Fibroblast of skin of left quadriceps (primary cell): ENCODE results near the gene TRAF3.
"Not testable (repeated sequence)": the region's sequence is repeated elsewhere in the genome, so short reads cannot be mapped to it uniquely, and the experiment has no call there.

Source experiments
- DNase-seq, 2 experiments: peaks; one replicate each; pipeline ENCODE4 v3.0.0-alpha.2; 2013; ENCODE audit warnings: low read depth in 2 of 2

Gene TRAF3

GRCh38 chr14:102891556-102891955 lies 114.3 kb downstream of the TRAF3 start:
- peak; percentile 9 to 12 for DNase-seq

GRCh38 chr14:102892651-102893050 lies 115.4 kb downstream of the TRAF3 start:
- DNase-seq = no peak

GRCh38 chr14:102893452-102893851 lies 116.2 kb downstream of the TRAF3 start:
- peak; percentile 89 to 91 for DNase-seq

DNA sequence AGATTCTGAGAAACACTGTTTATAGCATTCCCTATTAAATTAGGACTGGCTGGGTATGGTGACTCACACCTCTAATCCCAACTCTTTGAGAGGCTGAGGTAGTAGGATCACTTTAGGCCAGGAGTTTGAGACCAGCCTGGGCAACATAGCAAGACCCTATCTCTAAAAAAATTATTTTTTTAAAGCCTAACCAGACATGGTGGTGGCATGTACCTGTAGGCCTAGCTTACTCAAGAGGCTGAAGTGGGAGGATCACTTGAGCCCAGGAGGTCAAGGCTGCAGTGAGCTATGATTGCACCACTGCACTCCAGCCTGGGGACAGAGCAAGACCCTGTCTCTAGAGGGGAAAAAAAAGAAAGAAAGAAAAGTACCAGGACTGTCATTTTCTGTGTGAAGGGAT lies 119.5 kb downstream of the TRAF3 start:
- not testable (repeated sequence) for DNase-seq

DNA sequence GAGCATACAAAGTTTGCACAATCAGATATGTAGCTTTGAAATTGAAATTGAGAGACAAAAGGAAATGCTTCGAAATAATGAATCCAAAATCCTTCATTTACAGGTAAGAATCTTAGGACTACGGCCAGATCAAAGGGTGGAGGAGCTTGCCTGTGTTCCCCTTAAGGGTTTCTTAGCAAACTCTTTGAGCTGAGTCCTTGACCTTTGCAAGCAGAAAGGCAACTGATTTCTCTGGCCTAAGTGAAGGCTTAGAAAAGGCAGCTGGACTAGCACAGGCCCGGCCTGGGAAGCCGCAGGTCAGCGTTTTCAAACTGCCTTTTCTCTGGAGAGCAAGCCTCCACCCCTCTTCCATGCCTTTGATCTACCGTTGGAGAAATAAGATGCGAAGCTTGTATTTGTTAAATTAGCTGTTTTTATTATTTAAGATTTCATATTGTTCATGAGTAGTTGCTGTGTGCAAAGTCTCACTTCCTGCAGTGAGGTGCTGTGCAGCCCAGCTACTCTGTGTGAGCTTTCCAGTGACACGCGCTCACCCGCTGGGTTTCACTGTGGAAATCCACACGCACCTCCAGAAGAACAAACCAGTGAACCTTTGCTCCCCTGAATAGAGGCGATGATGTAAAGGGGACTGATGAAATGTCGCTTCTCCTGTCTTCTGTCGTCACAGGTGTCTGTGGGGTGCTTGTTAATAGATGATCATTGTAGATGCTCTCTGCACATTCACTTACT lies 120.2 kb downstream of the TRAF3 start:
- DNase-seq = no peak

DNA sequence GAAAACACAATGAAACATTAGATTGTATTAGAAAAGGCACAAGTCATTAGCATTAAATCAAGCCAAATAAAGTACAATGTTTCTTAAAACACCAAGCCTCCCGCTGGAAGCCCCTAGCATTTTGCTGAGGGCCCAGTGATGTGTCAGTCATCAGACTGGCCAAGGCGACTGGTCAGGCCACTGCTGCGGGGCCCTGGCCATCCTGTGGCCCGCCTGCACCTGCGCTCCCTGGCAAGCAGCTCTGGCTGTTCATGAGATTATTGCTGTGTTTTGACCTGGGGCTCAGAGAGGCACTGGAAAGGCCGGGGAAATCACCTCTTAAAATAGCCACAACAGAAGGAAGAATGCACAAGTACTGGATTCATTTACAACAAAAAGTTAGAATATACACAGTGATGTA lies 121.0 kb downstream of the TRAF3 start:
- DNase-seq = no peak

DNA sequence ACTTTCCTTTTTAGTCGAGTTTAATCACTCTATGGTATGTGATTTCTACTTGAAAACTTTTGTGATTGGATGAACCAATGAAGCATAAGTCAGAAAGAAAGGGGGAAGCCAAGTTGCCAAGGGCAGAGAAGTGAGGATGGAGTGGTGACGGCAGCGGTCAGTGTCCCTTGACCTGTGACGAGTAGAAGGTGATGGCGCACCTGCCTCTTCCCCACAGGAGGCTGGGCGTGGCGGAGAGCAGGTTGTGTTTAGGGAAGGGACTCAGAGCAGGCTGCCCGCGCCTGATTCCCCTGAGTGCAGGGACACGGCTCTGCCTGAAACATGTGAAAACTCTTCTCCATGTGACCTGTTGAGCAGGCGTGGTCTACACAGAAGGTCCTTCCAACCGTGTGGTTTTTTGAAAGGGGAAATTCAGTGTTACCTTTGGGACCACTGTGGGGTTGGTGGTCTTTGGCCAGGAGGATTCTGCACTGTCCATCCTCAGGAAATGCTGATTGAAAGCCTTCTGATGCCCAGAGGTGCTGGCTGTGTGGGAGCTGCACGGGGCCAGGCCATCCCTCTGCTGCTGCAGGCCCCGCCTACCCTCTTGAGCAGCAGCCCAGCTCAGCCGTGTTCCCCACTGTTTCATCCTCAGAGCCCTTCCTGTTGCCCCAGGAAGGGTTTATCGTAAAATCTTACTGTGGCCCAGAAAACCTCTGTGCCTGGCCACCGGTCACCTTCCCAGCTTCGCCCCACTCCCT lies 121.7 kb downstream of the TRAF3 start:
- no peak for DNase-seq

GRCh38 chr14:102899516-102899900 lies 122.3 kb downstream of the TRAF3 start:
- no peak for DNase-seq

GRCh38 chr14:102900631-102901571 lies 123.7 kb downstream of the TRAF3 start:
- no peak for DNase-seq

- DNase-seq = no peak
Measured at GRCh38 chr14:102901633-102902032, 124.4 kb downstream of the TRAF3 start.

DNA sequence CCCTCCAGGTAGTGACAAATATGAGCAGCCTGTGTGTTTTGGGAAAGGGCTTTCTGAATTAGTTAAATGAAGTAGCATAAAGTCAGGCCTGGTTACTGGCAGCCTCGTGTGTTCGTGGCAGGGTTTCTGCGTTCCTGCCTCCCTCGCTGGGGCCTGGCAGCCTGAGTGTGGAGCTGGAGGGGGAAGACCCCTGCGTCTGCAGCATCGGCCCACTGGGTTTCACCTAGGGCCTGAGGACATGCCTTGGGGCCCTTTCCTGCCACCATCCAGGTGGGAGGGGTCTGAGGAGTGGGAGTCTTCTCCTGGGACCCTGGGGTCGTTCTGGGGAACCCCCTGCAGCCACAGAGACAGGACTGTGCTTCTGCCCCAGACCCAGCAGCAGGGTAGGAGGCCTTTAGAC lies 124.8 kb downstream of the TRAF3 start:
- DNase-seq = no peak

DNA sequence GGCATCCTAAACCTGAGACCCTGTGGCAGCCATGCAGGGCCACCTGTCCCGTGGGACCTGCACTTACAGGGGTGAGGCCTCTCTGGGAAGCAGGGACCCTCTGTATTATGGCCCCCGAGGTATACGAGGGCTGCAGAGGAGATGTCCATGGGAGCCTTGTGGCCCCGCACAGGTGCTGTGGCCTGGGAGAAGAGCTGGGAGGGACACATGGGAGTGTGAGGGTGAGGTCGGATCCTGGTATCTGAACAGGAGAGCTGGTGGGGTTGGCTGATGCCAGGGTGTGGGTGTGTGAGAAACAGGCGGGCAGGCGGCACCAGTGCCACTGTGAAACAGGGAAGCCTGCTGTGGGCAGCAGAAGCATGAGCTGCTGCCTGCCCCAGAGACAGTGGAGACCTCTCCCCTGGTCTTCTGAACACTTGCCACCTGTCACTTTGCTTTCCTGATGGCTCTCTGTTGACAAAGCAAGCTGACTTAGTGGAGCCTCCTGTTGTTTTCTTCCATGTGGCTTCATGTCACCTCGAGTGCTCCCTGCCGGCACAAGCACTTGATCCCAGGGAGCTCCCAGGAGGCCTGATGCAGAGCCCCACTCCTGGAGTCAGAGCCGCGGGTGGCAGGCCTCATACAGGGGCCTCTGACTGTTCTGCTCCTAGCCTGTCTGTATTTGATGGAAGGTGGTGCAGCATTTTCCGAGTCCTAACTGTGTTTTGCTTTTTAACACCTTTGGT lies 125.4 kb downstream of the TRAF3 start:
- DNase-seq = no peak

GRCh38 chr14:102903248-102903888 lies 126.1 kb downstream of the TRAF3 start:
- DNase-seq = no peak

DNA sequence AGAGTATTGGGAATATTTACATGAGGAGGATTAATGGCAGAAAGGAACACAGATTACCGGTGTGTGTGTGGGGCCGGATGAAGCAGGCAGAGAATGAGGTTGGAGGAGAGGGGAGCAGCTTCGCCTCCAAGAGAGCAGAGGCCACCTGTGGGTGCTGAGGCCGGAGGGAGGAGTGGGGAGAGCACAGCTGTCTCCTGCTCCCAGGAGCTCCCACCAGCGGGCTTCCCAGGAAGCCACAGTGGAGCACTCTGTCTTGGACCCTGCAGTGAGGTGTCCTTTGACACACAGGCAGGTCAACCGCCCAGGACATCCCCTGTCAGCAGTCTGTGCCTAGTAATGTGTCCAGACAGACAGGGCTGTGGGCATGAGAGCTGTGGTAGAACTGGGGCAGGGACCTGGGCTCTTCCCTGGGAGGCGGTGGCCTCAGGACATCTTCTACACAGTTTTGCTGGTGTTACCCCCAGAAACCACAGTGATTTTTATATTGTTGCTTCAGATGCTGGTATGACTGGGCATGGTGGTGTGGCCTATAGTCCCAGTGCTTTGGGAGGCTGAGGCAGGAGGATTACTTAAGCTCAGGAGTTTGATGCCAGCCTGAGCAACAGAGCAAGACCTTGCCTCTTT lies 126.8 kb downstream of the TRAF3 start:
- no peak for DNase-seq

- DNase-seq = no peak
Measured at GRCh38 chr14:102905116-102906108, 128.2 kb downstream of the TRAF3 start.

DNA sequence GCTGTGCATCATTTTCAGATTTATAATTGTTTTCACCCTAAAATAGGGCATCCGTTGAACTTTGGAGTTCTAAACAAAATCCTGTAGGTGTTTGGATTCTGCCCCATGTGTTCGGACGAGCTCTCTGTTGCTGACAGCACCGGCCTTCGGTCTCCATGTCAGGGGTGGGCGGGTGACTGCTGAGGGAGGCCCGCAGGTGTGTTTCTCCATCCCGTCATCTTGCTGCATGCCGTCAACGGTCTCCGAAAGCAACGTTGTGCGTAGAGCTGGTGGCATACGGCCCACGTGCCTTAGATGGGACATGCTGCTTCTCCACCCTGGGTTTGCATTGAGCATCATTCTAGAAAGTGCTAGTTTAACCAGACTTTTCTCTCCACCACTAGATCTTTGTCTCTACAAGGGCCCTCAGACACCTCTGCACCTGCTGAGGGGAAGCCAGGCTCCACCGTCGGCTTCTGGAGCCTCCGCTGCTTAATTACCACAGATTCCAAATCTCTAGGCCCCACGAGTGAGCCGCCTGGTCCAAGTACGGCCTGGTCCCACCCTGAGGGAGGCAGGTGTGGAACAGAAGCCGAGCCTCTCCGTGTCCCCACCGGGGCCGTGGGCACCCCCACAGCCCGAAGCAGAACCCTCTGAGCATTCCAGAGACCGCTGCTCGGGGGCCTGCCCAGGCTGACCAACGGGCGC lies 129.5 kb downstream of the TRAF3 start:
- no peak for DNase-seq

DNA sequence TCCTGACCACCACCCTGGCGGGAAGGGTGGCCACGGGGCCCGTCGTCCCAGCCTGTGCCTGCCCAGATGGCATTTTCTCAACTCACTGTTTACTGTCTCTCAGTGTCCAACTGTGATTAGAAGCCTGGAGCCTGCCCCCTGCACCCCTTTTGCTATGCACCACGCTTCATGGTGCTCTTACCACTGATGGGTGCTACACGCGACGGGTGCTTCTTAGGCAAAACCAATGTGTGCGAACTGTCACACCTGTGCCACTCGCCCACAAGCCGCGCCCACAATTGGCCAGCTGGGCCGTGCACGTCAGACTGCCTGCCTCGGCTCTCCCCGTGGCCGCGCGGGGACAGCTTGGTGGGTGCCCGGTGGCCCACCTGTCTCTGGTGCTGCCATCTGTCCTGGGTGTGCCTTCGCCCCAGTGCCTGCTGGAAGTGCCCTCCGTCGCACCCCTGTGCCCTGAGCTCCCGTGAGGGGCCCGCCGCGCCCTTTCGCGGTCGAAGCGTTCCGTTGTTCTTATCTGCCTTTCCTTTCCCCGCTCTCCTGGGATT lies 130.1 kb downstream of the TRAF3 start:
- DNase-seq = no peak

DNA sequence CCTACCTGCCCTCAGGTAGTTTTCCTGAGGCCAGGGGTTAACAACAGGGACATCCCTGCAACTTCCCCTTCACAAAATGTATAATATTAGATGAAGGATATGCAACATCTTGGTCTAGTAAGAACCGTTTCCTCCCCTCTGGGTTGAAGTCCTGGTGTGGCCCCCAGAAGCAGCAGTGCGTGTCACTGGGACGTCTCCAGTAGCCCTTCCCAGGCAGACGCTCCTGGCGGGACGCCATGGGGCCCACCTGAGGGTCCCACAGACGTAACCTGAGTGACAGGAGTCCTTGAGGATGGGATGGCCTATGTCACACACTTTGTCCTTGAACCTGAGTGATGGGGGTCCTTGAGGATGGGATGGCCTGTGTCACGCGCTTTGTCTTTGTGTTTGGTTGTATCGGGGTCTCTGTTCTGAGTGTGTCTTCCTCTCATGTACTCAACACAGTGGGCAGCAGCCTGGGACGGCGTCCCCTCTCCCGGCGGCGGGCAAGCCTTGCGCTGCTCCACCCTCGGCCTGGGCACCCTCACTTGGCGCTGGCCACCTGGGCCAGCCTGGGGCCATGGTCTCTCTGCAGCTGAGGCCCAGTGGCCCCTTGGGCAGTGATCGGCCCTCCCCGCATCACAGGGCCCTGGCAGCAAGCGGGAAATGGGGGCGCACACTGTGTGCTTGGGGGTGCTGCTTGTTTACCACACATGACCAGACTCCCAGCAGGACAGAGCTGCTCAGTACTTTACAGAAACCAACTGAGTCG lies 130.9 kb downstream of the TRAF3 start:
- DNase-seq = no peak
